ENCODE measurements around the gene PCDHB8. TPM values are rescaled to one million over a fixed set of nuclear protein-coding genes. Genes with fewer than 3 reads are reported as not detected.

The PCDHB8 gene
- total RNA-seq, 1 experiment from 2014 or later, result not detected

DNA sequence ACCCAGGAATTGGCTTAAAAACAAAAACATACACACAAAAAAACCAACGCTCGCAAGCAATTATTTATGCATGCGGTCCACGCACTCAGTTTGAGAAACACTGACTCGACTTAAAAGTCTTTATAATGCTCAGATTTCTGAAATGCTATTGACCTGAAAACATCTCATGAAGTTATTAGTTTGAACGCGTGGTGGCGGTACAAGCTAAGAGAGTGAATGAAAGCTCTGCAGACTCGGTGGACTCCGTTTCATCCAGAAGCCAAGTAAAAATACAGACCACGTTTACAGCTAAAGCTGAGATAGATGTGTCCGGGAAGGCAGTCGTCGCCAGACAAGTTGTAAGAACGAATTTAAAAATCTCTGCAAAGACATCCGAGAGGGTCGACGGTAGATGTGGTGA lies 27.8 kb upstream of the PCDHB8 start, which contains the start of gene PCDHB6 (continued):
- TF ChIP-seq, protein P1, sequence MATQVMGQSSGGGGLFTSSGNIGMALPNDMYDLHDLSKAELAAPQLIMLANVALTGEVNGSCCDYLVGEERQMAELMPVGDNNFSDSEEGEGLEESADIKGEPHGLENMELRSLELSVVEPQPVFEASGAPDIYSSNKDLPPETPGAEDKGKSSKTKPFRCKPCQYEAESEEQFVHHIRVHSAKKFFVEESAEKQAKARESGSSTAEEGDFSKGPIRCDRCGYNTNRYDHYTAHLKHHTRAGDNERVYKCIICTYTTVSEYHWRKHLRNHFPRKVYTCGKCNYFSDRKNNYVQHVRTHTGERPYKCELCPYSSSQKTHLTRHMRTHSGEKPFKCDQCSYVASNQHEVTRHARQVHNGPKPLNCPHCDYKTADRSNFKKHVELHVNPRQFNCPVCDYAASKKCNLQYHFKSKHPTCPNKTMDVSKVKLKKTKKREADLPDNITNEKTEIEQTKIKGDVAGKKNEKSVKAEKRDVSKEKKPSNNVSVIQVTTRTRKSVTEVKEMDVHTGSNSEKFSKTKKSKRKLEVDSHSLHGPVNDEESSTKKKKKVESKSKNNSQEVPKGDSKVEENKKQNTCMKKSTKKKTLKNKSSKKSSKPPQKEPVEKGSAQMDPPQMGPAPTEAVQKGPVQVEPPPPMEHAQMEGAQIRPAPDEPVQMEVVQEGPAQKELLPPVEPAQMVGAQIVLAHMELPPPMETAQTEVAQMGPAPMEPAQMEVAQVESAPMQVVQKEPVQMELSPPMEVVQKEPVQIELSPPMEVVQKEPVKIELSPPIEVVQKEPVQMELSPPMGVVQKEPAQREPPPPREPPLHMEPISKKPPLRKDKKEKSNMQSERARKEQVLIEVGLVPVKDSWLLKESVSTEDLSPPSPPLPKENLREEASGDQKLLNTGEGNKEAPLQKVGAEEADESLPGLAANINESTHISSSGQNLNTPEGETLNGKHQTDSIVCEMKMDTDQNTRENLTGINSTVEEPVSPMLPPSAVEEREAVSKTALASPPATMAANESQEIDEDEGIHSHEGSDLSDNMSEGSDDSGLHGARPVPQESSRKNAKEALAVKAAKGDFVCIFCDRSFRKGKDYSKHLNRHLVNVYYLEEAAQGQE (IDR thresholded peaks at IDR 0.05; ENCODE audit: low read depth), result no peak

DNA sequence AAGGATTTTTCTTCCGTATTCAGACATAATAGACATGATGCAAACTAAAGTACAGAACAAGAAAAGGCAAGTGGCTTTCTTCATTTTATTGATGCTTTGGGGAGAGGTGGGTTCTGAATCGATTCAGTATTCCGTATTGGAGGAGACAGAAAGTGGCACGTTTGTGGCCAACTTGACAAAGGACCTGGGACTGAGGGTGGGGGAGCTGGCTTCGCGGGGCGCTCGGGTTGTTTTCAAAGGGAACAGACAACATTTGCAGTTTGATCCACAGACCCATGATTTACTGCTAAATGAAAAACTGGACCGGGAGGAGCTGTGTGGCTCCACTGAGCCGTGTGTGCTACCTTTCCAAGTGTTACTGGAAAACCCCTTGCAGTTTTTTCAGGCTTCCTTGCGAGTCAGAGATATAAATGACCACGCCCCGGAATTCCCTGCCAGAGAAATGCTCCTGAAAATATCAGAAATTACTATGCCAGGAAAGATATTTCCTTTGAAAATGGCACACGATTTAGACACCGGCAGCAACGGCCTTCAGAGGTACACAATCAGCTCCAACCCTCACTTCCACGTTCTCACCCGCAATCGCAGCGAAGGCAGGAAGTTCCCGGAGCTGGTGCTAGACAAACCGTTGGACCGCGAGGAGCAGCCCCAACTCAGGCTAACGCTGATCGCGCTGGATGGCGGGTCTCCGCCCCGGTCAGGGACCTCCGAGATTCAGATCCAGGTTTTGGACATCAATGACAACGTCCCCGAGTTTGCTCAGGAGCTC lies 27.2 kb upstream of the PCDHB8 start:
- ChIA-PET CTCF (no interaction called here), RAD21 (ENCODE audit: low non-redundant PET in 1 of 2, low total read pairs in 2 of 2, uncharacterized antibody in 2 of 2, unreplicated experiment in 2 of 2) (no interaction called here), POLR2A (no interaction called here)
- no peak overlapping the region for H3K4me3 ChIP-seq (replicated peaks in 1 of 2; ENCODE audit: low read depth in 1 of 2, low read length in 2 of 2)
- H3K79me2 ChIP-seq (ENCODE audit: insufficient read depth, low read length), result no peaks in the 10 kb centered on the region
- no peak for DNase-seq (ENCODE audit: low read depth, low spot score)
- no peaks in the 10 kb centered on the region for H4K20me1 ChIP-seq (ENCODE audit: insufficient read depth)
- BruUV-seq (replicated peaks), result no TSS peak
- H3K4me2 ChIP-seq (ENCODE audit: low read length), result no peak overlapping the region
- no peaks in the 10 kb centered on the region; a peak in 1 of 4 replicates for H3K9me3 ChIP-seq (ENCODE audit: control insufficient read depth in 1 of 2, insufficient read depth in 1 of 2, low read depth in 1 of 2, low read length in 2 of 2)
- TF ChIP-seq, protein P2, sequence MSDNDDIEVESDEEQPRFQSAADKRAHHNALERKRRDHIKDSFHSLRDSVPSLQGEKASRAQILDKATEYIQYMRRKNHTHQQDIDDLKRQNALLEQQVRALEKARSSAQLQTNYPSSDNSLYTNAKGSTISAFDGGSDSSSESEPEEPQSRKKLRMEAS (IDR thresholded peaks at IDR 0.05), result no peak
- TF ChIP-seq FOSL1 (IDR thresholded peaks at IDR 0.05; ENCODE audit: low read depth) (no peak), EZH2 (IDR thresholded peaks at IDR 0.05) (no peak), SIN3A (IDR thresholded peaks at IDR 0.05; ENCODE audit: low read depth) (no peak), TCF7L2 (IDR thresholded peaks at IDR 0.05; ENCODE audit: borderline replicate concordance, extremely low read depth, insufficient read depth, insufficient read length) (no peak), CEBPB (IDR thresholded peaks at IDR 0.05; ENCODE audit: low read depth) (no peak), RAD21 (IDR thresholded peaks at IDR 0.05; ENCODE audit: low read depth) (no peak), SRF (IDR thresholded peaks at IDR 0.05; ENCODE audit: low read depth) (no peak), EGR1 (IDR thresholded peaks at IDR 0.05; ENCODE audit: low read depth) (no peak), ZNF274 (IDR thresholded peaks at IDR 0.05; ENCODE audit: low read depth, low read length) (no peak), EZH2phosphoT487 (IDR thresholded peaks at IDR 0.05; ENCODE audit: borderline replicate concordance) (no peak)
- TF ChIP-seq, protein P3, sequence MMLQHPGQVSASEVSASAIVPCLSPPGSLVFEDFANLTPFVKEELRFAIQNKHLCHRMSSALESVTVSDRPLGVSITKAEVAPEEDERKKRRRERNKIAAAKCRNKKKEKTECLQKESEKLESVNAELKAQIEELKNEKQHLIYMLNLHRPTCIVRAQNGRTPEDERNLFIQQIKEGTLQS (IDR thresholded peaks at IDR 0.05), result no peak
- TF ChIP-seq, protein P4, sequence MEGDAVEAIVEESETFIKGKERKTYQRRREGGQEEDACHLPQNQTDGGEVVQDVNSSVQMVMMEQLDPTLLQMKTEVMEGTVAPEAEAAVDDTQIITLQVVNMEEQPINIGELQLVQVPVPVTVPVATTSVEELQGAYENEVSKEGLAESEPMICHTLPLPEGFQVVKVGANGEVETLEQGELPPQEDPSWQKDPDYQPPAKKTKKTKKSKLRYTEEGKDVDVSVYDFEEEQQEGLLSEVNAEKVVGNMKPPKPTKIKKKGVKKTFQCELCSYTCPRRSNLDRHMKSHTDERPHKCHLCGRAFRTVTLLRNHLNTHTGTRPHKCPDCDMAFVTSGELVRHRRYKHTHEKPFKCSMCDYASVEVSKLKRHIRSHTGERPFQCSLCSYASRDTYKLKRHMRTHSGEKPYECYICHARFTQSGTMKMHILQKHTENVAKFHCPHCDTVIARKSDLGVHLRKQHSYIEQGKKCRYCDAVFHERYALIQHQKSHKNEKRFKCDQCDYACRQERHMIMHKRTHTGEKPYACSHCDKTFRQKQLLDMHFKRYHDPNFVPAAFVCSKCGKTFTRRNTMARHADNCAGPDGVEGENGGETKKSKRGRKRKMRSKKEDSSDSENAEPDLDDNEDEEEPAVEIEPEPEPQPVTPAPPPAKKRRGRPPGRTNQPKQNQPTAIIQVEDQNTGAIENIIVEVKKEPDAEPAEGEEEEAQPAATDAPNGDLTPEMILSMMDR (IDR thresholded peaks at IDR 0.05 in 2 of 3, conservative IDR thresholded peaks at IDR 0.05 in 1 of 3; ENCODE audit: borderline replicate concordance in 1 of 3, insufficient read depth in 1 of 3, low read depth in 2 of 3, low read length in 2 of 3), result no peak
- TF ChIP-seq, protein P1 (IDR thresholded peaks at IDR 0.05; ENCODE audit: low read depth), result no peak
- no peaks in the 10 kb centered on the region for H3K4me1 ChIP-seq (ENCODE audit: control insufficient read depth in 1 of 2, insufficient read depth in 2 of 2, low read length in 2 of 2)
- no peaks in the 10 kb centered on the region for H3K9me2 ChIP-seq (ENCODE audit: insufficient read depth)
- no peaks in the 10 kb centered on the region for H3K27me3 ChIP-seq (ENCODE audit: insufficient read depth, low read length)
- H2AFZ ChIP-seq (ENCODE audit: low read depth, low read length, poor library complexity, severe bottlenecking), result no peak overlapping the region
- no peak overlapping the region for H3K9ac ChIP-seq (ENCODE audit: low read length)
- no peak overlapping the region for H3K27ac ChIP-seq (ENCODE audit: low read depth, low read length)
- intact Hi-C loops (cut with micrococcal nuclease), result no loop called here
- ATAC-seq, result no peak
- H3K36me3 ChIP-seq (ENCODE audit: control insufficient read depth in 1 of 2, insufficient read depth in 2 of 2, low read length in 2 of 2), result no peaks in the 10 kb centered on the region

Data from HCT116 (cell line).